SK-N-SH (cell line): ENCODE data around the gene SLC25A33.

ENCODE experiments used
- IRF3 ChIP-seq: fragments of 150-350 bp; IDR thresholded peaks from 2 replicates; pipeline ENCODE4 v1.6.1; 2016; ENCODE audit warnings: mild to moderate bottlenecking, low read depth, low read length
- JUND ChIP-seq: IDR thresholded peaks from 2 replicates; pipeline ENCODE4 v1.4.0; 2012

DNA sequence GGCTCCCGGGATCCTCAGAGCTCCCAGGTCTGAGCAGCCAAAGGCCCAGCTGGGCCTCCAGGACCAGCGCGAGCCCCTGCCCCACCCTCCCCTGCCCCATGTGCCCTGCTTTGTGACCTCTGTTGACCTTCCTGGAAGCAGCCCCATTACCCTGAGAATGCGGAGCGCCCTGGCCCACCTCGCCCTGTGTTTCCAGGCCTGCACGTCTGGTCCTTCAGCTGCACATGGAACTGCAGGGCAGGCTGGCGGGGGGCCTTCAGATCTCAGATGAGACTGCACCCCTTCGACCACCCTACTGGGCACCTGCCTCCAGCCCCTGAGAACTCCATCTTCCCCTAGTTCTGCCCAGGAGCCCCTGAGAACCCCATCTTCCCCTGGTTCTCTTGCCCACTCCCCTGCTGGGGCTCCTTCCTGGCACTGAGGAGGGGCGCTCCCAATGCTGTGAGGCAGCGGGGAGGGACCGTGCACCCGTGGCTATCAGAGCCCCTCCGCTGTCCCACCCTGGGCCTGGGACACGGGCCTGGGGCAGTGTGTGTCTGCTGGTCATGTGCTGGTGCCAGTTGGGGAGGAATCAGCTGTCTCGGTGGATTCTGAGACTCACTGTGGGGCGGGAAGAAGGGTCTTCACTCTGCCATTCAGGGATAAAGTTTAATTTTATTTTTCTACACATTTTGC is 74.5 kb downstream of the SLC25A33 start:
- TF ChIP-seq IRF3 = no peak
- TF ChIP-seq JUND = no peak
